GM23248 (cell line): ENCODE measurements around the gene TCEANC2.

Source experiments
- EZH2 ChIP-seq: fragments of 200-600 bp; sonication (generic); IDR thresholded peaks from 2 replicates; pipeline ENCODE4 v1.6.1; 2018; ENCODE audit warnings: antibody characterized with exemption, mild to moderate bottlenecking; ENCODE audit not compliant: insufficient read depth, poor library complexity, severe bottlenecking
- EZH2phosphoT487 ChIP-seq: fragments of 200-600 bp; sonication (generic); IDR thresholded peaks from 2 replicates; pipeline ENCODE4 v1.6.1; 2018; ENCODE audit warnings: antibody characterized with exemption, moderate library complexity, mild to moderate bottlenecking, low read depth; ENCODE audit not compliant: insufficient read depth

GRCh38 chr1:54024358-54024757 lies 29.1 kb upstream of the TCEANC2 start:
- TF ChIP-seq EZH2 (no peak), EZH2phosphoT487 (no peak)
